GM18867 (cell line): Measurements from ENCODE around the gene SYT2.
"Not testable (repeated sequence)": the region's sequence is repeated elsewhere in the genome, so short reads cannot be mapped to it uniquely, and the experiment has no call there.

Experiments
- ATAC-seq: cut with Tn5 transposase; IDR thresholded peaks from one replicate; pipeline ENCODE4 v1.9.1; 2021; ENCODE audit warnings: mild to moderate bottlenecking, moderate library complexity; ENCODE audit not compliant: unreplicated experiment

Gene SYT2

GRCh38 chr1:202625416-202626360 is 84.6 kb downstream of the SYT2 start:
- ATAC-seq, result peak; percentile 43

DNA sequence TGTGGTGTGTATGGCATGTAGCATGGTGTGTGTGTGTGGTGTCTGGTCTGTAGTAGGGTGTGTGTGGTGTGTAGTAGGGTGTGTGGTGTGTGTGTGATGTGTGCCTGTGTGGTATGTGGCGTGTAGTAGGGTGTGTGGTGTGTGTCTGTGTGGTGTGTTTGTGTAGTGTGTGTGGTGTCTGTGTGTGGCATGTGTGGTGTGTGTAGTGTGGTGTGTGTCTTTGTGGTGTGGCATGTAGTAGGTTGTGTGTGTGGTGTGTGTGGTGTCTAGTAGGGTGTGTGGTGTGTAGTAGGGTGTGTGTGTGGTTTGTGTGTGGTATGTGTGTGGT is 85.5 kb downstream of the SYT2 start:
- no peak for ATAC-seq

GRCh38 chr1:202624088-202624780 is 86.0 kb downstream of the SYT2 start:
- ATAC-seq, result no peak

DNA sequence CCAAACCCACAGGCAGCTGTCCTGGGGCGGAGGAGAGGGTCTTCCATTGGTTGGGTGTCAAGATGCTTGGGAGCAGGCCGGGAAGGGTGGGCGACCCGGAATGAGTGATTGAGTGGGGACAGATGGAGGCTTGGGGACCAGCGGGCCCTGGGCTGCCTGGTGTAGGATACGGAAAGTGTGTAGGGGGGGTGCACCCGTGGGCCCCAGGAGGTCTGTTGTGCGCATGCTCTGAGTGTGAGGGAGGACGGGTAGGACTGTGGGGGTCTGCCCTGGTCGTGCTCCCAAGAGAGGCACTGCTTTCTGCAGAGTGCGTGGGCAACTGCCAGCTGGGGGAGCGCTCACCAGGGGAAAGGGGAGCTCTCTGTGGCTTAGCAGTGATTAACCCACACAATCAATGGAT is 86.8 kb downstream of the SYT2 start:
- not testable (repeated sequence) for ATAC-seq

- no peak for ATAC-seq
Observed at GRCh38 chr1:202623075-202623474, 87.2 kb downstream of the SYT2 start.

DNA sequence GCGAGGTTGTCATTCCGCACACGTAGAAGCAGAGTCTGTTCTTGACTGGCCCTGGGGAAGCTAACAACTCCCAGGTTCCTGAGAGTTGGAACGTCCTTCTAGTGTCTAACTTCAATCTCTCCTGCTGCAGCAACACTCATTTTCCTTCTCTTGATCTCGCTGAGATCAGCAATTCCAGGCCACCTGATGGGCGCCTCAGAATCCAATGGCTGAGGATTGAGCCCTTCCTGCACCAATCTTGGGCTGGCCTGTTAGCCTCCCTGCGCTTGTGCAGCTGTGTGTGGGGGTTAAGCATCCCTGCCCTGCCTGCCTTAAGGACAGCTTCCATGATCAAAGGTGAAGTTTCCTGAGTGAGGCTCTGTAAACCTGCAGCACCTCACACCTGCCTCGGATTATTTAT is 87.9 kb downstream of the SYT2 start:
- no peak for ATAC-seq

GRCh38 chr1:202621446-202621845 is 88.8 kb downstream of the SYT2 start:
- ATAC-seq, result no peak

GRCh38 chr1:202620036-202620435 is 90.2 kb downstream of the SYT2 start:
- ATAC-seq, result not testable (repeated sequence)

DNA sequence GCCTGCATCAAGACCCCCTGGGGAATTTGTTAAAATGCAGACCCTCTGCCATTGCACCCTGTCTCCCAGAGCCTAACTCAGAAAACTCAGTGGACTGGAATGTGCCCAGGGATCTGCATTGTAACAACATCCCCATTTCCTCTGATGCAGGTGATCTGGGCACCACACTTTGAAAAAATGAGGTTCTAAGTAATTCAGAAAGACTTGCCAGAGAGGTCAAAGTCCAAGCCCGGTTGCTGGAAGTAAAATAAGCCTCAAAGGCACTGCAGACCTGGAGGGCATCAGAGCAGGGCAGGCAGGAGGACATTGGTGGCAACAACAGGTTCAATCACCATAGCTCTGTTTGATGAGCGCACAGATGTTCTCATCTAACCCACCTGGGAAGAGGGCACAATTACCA is 90.7 kb downstream of the SYT2 start:
- ATAC-seq, result no peak

- not testable (repeated sequence) for ATAC-seq
Observed at GRCh38 chr1:202619012-202619411, 91.2 kb downstream of the SYT2 start.

GRCh38 chr1:202616355-202616915 is 93.8 kb downstream of the SYT2 start:
- peak; percentile 25 for ATAC-seq

DNA sequence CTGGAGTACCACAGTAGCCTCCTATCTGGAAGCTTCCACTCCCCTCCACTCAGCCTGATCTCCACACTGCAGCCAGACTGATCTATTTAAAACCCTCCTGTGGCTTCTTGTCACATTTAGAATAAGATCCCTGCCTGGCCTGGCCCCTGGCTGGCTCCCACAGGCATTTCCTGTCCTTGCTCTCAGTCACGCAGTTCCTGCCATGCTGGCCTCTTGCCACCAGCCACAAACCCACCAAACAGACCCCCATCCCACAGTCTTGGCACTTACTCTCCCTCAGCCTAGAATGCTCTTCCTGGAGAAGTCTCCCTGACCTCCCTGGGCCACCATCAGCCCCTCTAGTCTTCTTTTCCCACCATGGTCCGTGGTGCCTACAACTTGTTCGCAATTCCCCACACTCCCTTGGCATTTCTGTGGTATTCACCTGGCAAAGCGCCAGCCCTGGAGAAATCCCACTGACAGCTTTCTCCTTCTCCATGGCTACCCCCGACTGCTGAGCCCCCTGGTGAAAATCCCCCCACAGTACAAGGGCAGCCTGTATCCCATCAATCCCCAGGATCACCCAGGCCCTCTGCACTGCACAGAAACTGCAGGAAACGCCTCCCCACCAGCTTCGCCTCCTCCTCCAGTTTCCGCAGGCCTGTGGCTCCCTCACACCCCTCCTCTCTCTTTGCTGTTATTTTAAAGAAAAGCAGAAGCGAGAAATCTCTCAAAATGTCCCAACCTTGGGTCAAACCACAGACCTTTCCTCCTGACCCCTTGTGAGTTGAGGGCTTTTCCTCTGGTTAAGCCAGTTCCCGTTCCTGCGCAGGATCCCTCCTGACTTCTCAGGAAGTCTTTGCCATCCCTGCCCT is 94.5 kb downstream of the SYT2 start:
- ATAC-seq, result peak; percentile 77

- not testable (repeated sequence) for ATAC-seq
Observed at GRCh38 chr1:202615208-202615500, 95.1 kb downstream of the SYT2 start.

DNA sequence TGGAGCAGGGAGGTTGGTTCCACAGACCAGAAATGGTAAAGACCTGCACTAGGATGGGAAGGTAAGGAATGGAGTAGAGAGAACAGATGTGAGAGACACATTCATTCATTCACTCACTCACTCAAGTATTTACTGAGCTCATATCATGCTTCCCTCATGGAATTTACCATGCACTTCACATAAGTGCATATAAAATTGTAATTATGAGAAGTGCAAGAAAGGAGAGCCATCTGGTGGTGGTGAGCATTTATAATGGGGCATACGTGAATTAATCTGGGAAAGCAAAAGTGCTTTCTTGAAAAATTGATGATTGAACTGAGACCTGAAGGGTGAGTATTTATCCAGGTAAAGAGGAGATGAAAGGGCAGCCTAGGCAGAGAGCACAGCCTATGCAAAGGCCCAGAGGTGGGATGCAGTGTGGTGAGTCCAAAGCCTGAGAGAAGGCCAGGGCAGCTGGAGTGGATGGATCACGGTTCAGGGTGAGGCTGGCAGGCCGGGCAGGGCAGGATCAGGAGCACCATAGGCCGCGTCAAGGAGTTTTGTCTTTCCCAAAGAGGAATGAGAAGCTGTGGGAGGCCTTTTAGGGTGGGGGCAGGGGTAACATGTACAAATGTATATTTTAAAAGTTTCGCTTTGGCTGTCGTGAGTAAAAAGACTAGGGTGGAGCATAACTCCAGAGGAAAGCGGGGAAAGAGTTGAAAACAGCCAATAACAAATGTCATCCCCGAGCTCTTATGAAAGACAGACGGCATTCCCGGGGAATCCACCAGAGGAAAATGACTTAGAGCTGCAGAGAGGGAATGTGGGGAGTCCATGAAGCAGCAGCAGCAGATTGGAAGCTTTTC is 95.7 kb downstream of the SYT2 start:
- not testable (repeated sequence) for ATAC-seq

DNA sequence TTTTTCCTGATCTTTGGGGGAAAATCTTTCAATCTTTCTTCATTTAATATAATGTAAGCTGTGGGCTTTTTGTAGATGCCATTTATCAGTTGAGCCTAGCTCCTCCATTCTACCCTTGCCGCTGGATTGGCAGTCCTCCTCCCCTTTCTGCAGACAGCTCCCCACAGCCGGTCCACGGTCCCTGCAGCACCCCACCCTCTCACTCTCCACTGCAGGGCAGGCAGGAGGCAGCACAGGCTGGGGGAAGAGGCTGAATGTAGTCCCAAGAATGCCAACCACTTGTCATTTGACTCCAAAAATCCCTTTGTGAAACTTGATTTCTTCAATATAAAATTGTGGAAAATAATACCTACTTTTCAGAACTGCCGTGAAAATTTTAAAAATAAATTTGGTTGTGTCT is 96.7 kb downstream of the SYT2 start:
- no peak for ATAC-seq

- ATAC-seq, result not testable (repeated sequence)
Observed at GRCh38 chr1:202612036-202612435, 98.2 kb downstream of the SYT2 start.

- ATAC-seq, result no peak
Observed at GRCh38 chr1:202605515-202605914, 104.7 kb downstream of the SYT2 start.

DNA sequence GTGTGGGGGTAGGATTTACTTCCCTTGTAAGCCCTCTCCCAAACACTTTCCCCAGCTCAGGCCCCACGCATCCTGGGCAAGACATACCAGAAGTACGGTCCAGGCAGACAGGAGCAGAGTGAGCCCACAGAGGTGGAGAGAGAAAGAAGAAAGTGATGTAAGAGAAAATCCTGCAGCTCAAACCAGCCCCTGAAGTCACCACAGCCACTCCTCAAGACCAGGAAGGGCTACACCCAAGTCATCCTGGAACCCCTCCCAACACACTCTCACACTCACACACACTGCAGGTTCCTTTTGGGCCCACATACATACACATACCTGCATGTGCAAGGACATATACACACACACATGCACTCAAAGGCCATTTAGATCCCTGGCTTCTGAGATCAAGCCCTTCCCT is 106.8 kb downstream of the SYT2 start:
- no peak for ATAC-seq

GRCh38 chr1:202600432-202601041 is 109.7 kb downstream of the SYT2 start:
- no peak for ATAC-seq
